Keratinocyte (primary cell): ENCODE data around the gene FIBP. TPM values are rescaled to one million over a fixed set of nuclear protein-coding genes. Genes with fewer than 3 reads are reported as not detected.
"Not testable (repeated sequence)": the region's sequence is repeated elsewhere in the genome, so short reads cannot be mapped to it uniquely, and the experiment has no call there.

Source experiments
- DNase-seq: peaks from one replicate; pipeline ENCODE4 v3.0.0-alpha.2; 2011; ENCODE audit warnings: low read depth, missing footprints, low spot score
- FAIRE-seq: peaks from 2 replicates; lab custom pipeline; 2011; peaks lifted over from hg19 to GRCh38; lab: Jason Lieb, UNC
- H2AFZ ChIP-seq: 2 replicates; pipeline ENCODE4 v1.6.0; 2012; ENCODE audit warnings: low read length, control low read depth, inconsistent platforms; ENCODE audit not compliant: control insufficient read depth
- H3K27ac ChIP-seq: 2 replicates; pipeline ENCODE4 v1.5.1; 2011; ENCODE audit warnings: low read length; ENCODE audit not compliant: control insufficient read depth, insufficient read depth
- H3K27me3 ChIP-seq: 3 replicates; pipeline ENCODE4 v1.6.0; 2011; ENCODE audit warnings: low read length; ENCODE audit not compliant: control insufficient read depth, insufficient read depth; ENCODE audit errors: extremely low read depth
- H3K36me3 ChIP-seq, 2 experiments: 2 replicates in 1 of 2; 3 replicates in 1 of 2; pipeline ENCODE4 v1.5.1; 2011; ENCODE audit warnings: low read length in 2 of 2, mild to moderate bottlenecking in 1 of 2; ENCODE audit not compliant: control insufficient read depth in 2 of 2, insufficient read depth in 2 of 2; ENCODE audit errors: extremely low read depth in 1 of 2
- H3K4me1 ChIP-seq: 3 replicates; pipeline ENCODE4 v1.5.1; 2011; ENCODE audit warnings: low read length; ENCODE audit not compliant: control insufficient read depth, insufficient read depth; ENCODE audit errors: extremely low read depth
- H3K4me2 ChIP-seq: 3 replicates; pipeline ENCODE4 v1.6.0; 2011; ENCODE audit warnings: low read depth, low read length; ENCODE audit not compliant: control insufficient read depth, insufficient read depth; ENCODE audit errors: extremely low read depth
- H3K4me3 ChIP-seq, 3 experiments: fragments of 200-600 bp in 1 of 3; sonication (generic) in 1 of 3; 2 replicates in 2 of 3; 3 replicates in 1 of 3; pipeline ENCODE4 v1.5.1; 2011 to 2016; ENCODE audit warnings: low read length in 3 of 3, mild to moderate bottlenecking in 3 of 3, control low read depth in 2 of 3, inconsistent platforms in 1 of 3, low read depth in 1 of 3, mixed read lengths in 1 of 3, mixed run types in 1 of 3, moderate library complexity in 1 of 3; ENCODE audit not compliant: control insufficient read depth in 2 of 3, insufficient read depth in 2 of 3; ENCODE audit errors: extremely low read depth in 1 of 3
- H3K79me2 ChIP-seq: 2 replicates; pipeline ENCODE4 v1.6.0; 2012; ENCODE audit warnings: low read length; ENCODE audit not compliant: control insufficient read depth, insufficient read depth
- H3K9ac ChIP-seq: 3 replicates; pipeline ENCODE4 v1.6.0; 2011; ENCODE audit warnings: low read length; ENCODE audit not compliant: control insufficient read depth, insufficient read depth; ENCODE audit errors: extremely low read depth
- H3K9me1 ChIP-seq: 3 replicates; pipeline ENCODE4 v1.6.0; 2011; ENCODE audit warnings: low read length; ENCODE audit not compliant: control insufficient read depth, insufficient read depth; ENCODE audit errors: extremely low read depth
- H3K9me3 ChIP-seq: 2 replicates; pipeline ENCODE4 v1.5.1; 2012; ENCODE audit warnings: low read depth, low read length; ENCODE audit not compliant: control insufficient read depth
- H4K20me1 ChIP-seq: 3 replicates; pipeline ENCODE4 v1.6.0; 2011; ENCODE audit warnings: low read length; ENCODE audit not compliant: control insufficient read depth, insufficient read depth; ENCODE audit errors: extremely low read depth
- EZH2 ChIP-seq: IDR thresholded peaks from one replicate; pipeline ENCODE4 v1.6.1; 2012; ENCODE audit warnings: inconsistent platforms, mild to moderate bottlenecking, low read length, moderate library complexity
- dilution Hi-C: fragments of 300-500 bp; cut with MboI; formaldehyde crosslinking; loops from one replicate; pipeline ENCODE4 v1.7.0; 2020; ENCODE audit warnings: low sequenced_read_pairs; ENCODE audit not compliant: extremely low pct_ligation_motif_present
- polyA plus RNA-seq, 5 experiments: library from polyadenylated mRNA; depleted of rRNA in 3 of 5; stranded (reverse) in 3 of 5; stranded (forward) in 1 of 5; unstranded in 1 of 5; fragments of >200 nt; gene quantifications; 1 replicate in 1 of 5; 2 replicates in 3 of 5; 3 replicates in 1 of 5; pipeline versions ENCODE4 v1.2.1 to v1.2.3, GENCODE V29; 2011 to 2012; ENCODE audit warnings: missing spikeins in 2 of 5, low read depth in 1 of 5, low replicate concordance in 1 of 5
- TF ChIP-seq, protein P1 (sequence below), 3 experiments: IDR thresholded peaks in 1 of 3; conservative IDR thresholded peaks in 1 of 3; optimal IDR thresholded peaks in 1 of 3; 2 replicates in 2 of 3; 3 replicates in 1 of 3; pipeline versions ENCODE3 to v1.5.1; 2011; ENCODE audit warnings: low read length in 3 of 3, mild to moderate bottlenecking in 3 of 3, moderate library complexity in 2 of 3, control low read depth in 1 of 3, inconsistent platforms in 1 of 3; ENCODE audit not compliant: insufficient read depth in 2 of 3; ENCODE audit errors: extremely low read depth in 1 of 3

FIBP gene
- polyA plus RNA-seq, 1 donor (not counting 4 experiments of a cell fraction or from before 2014, with no cell fraction given) = 95.1 TPM

- H3K9me1 ChIP-seq = peaks cover 2% of the 10 kb centered on the region
- peak overlapping the region; percentile 3 for H3K9ac ChIP-seq
- DNase-seq (no peak), FAIRE-seq (no peak)
- H3K4me3 ChIP-seq = no peak overlapping the region
- dilution Hi-C loops = no loop called here
- no peak overlapping the region for H3K27ac ChIP-seq
- H3K4me2 ChIP-seq = peak overlapping the region; percentile 6
- no peaks in the 10 kb centered on the region for H3K27me3 ChIP-seq
- no peak for TF ChIP-seq EZH2
- TF ChIP-seq, protein P1, sequence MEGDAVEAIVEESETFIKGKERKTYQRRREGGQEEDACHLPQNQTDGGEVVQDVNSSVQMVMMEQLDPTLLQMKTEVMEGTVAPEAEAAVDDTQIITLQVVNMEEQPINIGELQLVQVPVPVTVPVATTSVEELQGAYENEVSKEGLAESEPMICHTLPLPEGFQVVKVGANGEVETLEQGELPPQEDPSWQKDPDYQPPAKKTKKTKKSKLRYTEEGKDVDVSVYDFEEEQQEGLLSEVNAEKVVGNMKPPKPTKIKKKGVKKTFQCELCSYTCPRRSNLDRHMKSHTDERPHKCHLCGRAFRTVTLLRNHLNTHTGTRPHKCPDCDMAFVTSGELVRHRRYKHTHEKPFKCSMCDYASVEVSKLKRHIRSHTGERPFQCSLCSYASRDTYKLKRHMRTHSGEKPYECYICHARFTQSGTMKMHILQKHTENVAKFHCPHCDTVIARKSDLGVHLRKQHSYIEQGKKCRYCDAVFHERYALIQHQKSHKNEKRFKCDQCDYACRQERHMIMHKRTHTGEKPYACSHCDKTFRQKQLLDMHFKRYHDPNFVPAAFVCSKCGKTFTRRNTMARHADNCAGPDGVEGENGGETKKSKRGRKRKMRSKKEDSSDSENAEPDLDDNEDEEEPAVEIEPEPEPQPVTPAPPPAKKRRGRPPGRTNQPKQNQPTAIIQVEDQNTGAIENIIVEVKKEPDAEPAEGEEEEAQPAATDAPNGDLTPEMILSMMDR (optimal IDR thresholded peaks at IDR 0.05 in 1 of 3, IDR thresholded peaks at IDR 0.05 in 1 of 3, conservative IDR thresholded peaks at IDR 0.05 in 1 of 3; ENCODE audit: extremely low read depth in 1 of 3, insufficient read depth in 2 of 3, low read length in 3 of 3) = no peak
- peaks cover 48% of the 10 kb centered on the region for H4K20me1 ChIP-seq
- peaks cover 24 to 58% of the 10 kb centered on the region in 2 experiments for H3K36me3 ChIP-seq
- peaks cover 68% of the 10 kb centered on the region for H3K4me1 ChIP-seq
- peaks cover 59% of the 10 kb centered on the region for H3K79me2 ChIP-seq
- no peaks in the 10 kb centered on the region for H3K9me3 ChIP-seq
- no peak overlapping the region for H2AFZ ChIP-seq
Measured at GRCh38 chr11:65894034-65894591, 5.8 kb upstream of the FIBP start.

DNA sequence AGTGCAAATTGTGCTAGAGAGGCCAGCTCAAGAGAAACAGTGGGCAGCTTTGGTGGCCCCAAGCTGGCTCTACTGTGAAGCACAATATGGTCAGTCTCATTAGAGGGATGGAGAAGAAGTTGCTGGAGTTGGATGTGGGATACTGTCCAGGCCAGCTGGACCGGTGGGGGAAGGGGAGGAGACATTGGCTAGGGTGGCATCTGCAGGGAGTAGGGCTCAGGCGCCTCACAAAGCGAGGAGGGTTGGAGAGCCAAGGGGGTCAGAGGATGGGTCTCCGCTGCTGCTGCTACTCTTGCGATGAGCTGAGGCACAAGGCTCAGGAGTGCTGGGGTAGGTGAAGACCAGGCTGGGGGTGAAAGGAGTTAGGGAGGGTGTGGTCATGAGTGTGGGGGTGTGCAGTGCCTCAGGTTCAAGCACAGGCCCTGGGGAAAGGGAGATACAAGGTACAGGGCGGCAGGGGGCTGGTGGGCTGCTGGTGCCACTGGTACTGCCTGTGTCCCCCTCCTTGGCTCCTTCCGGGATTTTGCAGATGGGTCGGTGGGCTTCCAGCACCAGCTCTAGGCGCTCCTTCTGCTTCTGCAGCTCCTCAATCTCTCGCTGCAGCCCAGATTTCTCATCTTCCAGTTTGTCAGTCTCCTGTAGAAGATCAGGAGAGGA is 4.5 kb upstream of the FIBP start:
- no peak for DNase-seq
- no peak for TF ChIP-seq EZH2
- TF ChIP-seq, protein P1 (optimal IDR thresholded peaks at IDR 0.05 in 1 of 3, IDR thresholded peaks at IDR 0.05 in 1 of 3, conservative IDR thresholded peaks at IDR 0.05 in 1 of 3; ENCODE audit: extremely low read depth in 1 of 3, insufficient read depth in 2 of 3, low read length in 3 of 3) = no peak
- peaks cover 47% of the 10 kb centered on the region for H3K79me2 ChIP-seq
- no peaks in the 10 kb centered on the region for H3K9me3 ChIP-seq
- H3K4me3 ChIP-seq = peak overlapping the region in 2 of 3 experiments; percentile 43 to 55
- peaks cover 22 to 47% of the 10 kb centered on the region in 2 experiments for H3K36me3 ChIP-seq
- peaks cover 63% of the 10 kb centered on the region for H3K4me1 ChIP-seq
- H2AFZ ChIP-seq = no peak overlapping the region
- dilution Hi-C loops = no loop called here
- peak overlapping the region; percentile 6 for H3K9ac ChIP-seq
- no peak for FAIRE-seq
- H3K27ac ChIP-seq = no peak overlapping the region
- H3K9me1 ChIP-seq = peaks cover 2% of the 10 kb centered on the region
- peaks cover 48% of the 10 kb centered on the region for H4K20me1 ChIP-seq
- peak overlapping the region; percentile 74 for H3K4me2 ChIP-seq
- H3K27me3 ChIP-seq = no peaks in the 10 kb centered on the region

- DNase-seq, dilution Hi-C loops, H3K9me1 ChIP-seq, FAIRE-seq, H3K27me3 ChIP-seq, H2AFZ ChIP-seq, H3K9me3 ChIP-seq: not testable (repeated sequence)
- peak overlapping the region; percentile 74 for H3K4me2 ChIP-seq
- H3K9ac ChIP-seq = peak overlapping the region; percentile 75
- H3K4me1 ChIP-seq = peaks cover 63% of the 10 kb centered on the region
- peaks cover 20 to 43% of the 10 kb centered on the region in 2 experiments for H3K36me3 ChIP-seq
- peaks cover 46% of the 10 kb centered on the region for H3K79me2 ChIP-seq
- H3K27ac ChIP-seq = peak overlapping the region; percentile 56
- H3K4me3 ChIP-seq = peak overlapping the region; percentile 42 to 63 (median 55)
- peaks cover 44% of the 10 kb centered on the region for H4K20me1 ChIP-seq
Measured at GRCh38 chr11:65892137-65892540, 3.9 kb upstream of the FIBP start.
